ENCODE data around the gene NR5A1.

The NR5A1 gene

GRCh38 chr9:124527781-124528180 is 20.6 kb upstream of the NR5A1 start:
- DNase-seq, result no peak
- TF ChIP-seq GATA1 (IDR thresholded peaks at IDR 0.05; ENCODE audit: low read depth, low read length) (no peak), POLR2A (IDR thresholded peaks at IDR 0.05; ENCODE audit: low read length) (no peak)

GRCh38 chr9:124526174-124526573 is 19.0 kb upstream of the NR5A1 start:
- TF ChIP-seq POLR2A (IDR thresholded peaks at IDR 0.05; ENCODE audit: low read length) (no peak), GATA1 (IDR thresholded peaks at IDR 0.05; ENCODE audit: low read depth, low read length) (no peak)
- no peak for DNase-seq

- no peak for TF ChIP-seq GATA1 (IDR thresholded peaks at IDR 0.05; ENCODE audit: low read depth, low read length)
- TF ChIP-seq POLR2A (IDR thresholded peaks at IDR 0.05; ENCODE audit: low read length), result no peak
- no peak for DNase-seq
These were observed 15.2 kb upstream of the NR5A1 start for GRCh38 chr9:124522121-124523098.

- no peak for DNase-seq
- no peak for TF ChIP-seq GATA1 (IDR thresholded peaks at IDR 0.05; ENCODE audit: low read depth, low read length)
- no peak for TF ChIP-seq POLR2A (IDR thresholded peaks at IDR 0.05; ENCODE audit: low read length)
These were observed 13.9 kb upstream of the NR5A1 start for GRCh38 chr9:124521142-124521541.

GRCh38 chr9:124520206-124520596 is 13.0 kb upstream of the NR5A1 start:
- TF ChIP-seq POLR2A (IDR thresholded peaks at IDR 0.05; ENCODE audit: low read length), result no peak
- no peak for TF ChIP-seq GATA1 (IDR thresholded peaks at IDR 0.05; ENCODE audit: low read depth, low read length)

GRCh38 chr9:124518116-124518515 is 10.9 kb upstream of the NR5A1 start:
- DNase-seq, result no peak
- TF ChIP-seq POLR2A (IDR thresholded peaks at IDR 0.05; ENCODE audit: low read length), result no peak
- TF ChIP-seq GATA1 (IDR thresholded peaks at IDR 0.05; ENCODE audit: low read depth, low read length), result no peak

More at GRCh38 chr9:124520206-124520596, 13.0 kb upstream of the NR5A1 start:
- no peak for DNase-seq

- no peak for TF ChIP-seq GATA1 (IDR thresholded peaks at IDR 0.05; ENCODE audit: low read depth, low read length)
- TF ChIP-seq POLR2A (IDR thresholded peaks at IDR 0.05; ENCODE audit: low read length), result no peak
- no peak for DNase-seq
These were observed 10.4 kb upstream of the NR5A1 start for GRCh38 chr9:124517600-124517999.

- DNase-seq, result no peak
- TF ChIP-seq POLR2A (IDR thresholded peaks at IDR 0.05; ENCODE audit: low read length) (no peak), GATA1 (IDR thresholded peaks at IDR 0.05; ENCODE audit: low read depth, low read length) (no peak)
These were observed 7.7 kb upstream of the NR5A1 start for GRCh38 chr9:124514874-124515273.

- no peak for DNase-seq
- TF ChIP-seq POLR2A (IDR thresholded peaks at IDR 0.05; ENCODE audit: low read length), result no peak
- TF ChIP-seq GATA1 (IDR thresholded peaks at IDR 0.05; ENCODE audit: low read depth, low read length), result no peak
These were observed 6.9 kb upstream of the NR5A1 start for GRCh38 chr9:124514125-124514524.

- peak; percentile 52 to 70 for DNase-seq
- TF ChIP-seq GATA1 (IDR thresholded peaks at IDR 0.05; ENCODE audit: low read depth, low read length), result no peak
- TF ChIP-seq POLR2A (IDR thresholded peaks at IDR 0.05; ENCODE audit: low read length), result no peak
These were observed 6.3 kb upstream of the NR5A1 start for GRCh38 chr9:124513376-124513994.

GRCh38 chr9:124512806-124513204 is 5.6 kb upstream of the NR5A1 start:
- TF ChIP-seq GATA1 (IDR thresholded peaks at IDR 0.05; ENCODE audit: low read depth, low read length) (no peak), POLR2A (IDR thresholded peaks at IDR 0.05; ENCODE audit: low read length) (no peak)
- DNase-seq, result peak; percentile 79 to 89

- no peak for TF ChIP-seq GATA1 (IDR thresholded peaks at IDR 0.05; ENCODE audit: low read depth, low read length)
- TF ChIP-seq POLR2A (IDR thresholded peaks at IDR 0.05; ENCODE audit: low read length), result no peak
- peak; percentile 86 to 93 for DNase-seq
These were observed 4.9 kb upstream of the NR5A1 start for GRCh38 chr9:124511891-124512805.

GRCh38 chr9:124511426-124511840 is 4.2 kb upstream of the NR5A1 start:
- TF ChIP-seq GATA1 (IDR thresholded peaks at IDR 0.05; ENCODE audit: low read depth, low read length), result no peak
- no peak for TF ChIP-seq POLR2A (IDR thresholded peaks at IDR 0.05; ENCODE audit: low read length)
- peak; percentile 43 to 45 for DNase-seq

Data from erythroblast (primary cell).